NT2/D1 (cell line): Measurements from ENCODE around the gene PARP4.

Source experiments
- SUZ12 ChIP-seq: IDR thresholded peaks from 2 replicates; pipeline ENCODE4 v1.6.1; 2011; ENCODE audit not compliant: insufficient read length, insufficient read depth; ENCODE audit errors: extremely low read depth
- YY1 ChIP-seq: IDR thresholded peaks from 2 replicates; pipeline ENCODE4 v1.6.1; 2011; ENCODE audit not compliant: insufficient read length, insufficient read depth
- ZNF274 ChIP-seq: IDR thresholded peaks from 2 replicates; pipeline ENCODE4 v1.6.1; 2011; ENCODE audit warnings: mild to moderate bottlenecking, low read depth, low read length

DNA sequence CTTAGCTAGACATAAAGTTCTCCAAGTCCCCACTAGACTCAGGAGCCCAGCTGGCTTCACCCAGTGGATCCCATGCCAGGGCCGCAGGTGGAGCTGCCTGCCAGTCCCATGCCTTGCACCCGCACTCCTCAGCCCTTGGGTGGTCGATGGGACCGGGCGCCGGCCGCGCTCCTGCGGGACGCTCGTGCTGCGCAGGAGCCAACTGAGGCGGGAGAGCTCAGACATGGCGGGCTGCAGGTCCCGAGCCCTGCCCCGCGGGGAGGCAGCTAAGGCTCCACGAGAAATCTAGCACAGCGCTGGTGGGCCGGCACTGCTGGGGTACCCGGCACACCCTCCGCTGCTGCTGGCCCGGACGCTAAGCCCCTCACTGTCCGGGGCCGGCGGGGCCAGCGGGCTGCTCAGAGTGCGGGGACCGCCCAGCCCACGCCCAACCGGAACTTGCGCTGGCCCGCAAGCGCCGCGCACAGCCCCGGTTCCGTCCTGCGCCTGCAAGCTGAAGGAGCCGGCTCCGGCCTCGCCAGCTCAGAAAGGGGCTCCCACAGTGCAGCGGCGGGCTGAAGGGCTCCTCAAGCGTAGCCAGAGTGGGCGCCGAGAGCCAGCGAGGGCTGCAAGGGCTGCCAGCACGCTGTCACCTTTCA lies 5.8 kb downstream of the PARP4 start:
- no peak for TF ChIP-seq YY1
- no peak for TF ChIP-seq SUZ12
- TF ChIP-seq ZNF274 = no peak
